HFFc6 (cell line): ENCODE data around the gene INHA. TPM values are rescaled to one million over a fixed set of nuclear protein-coding genes. Genes with fewer than 3 reads are reported as not detected.

Experiments
- DNase-seq: peaks from one replicate; pipeline ENCODE4 v3.0.0-alpha.2; 2018
- H3K27ac Mint-ChIP-seq: 2 replicates; pipeline ENCODE4 v1.8.0; 2020; ENCODE audit warnings: mild to moderate bottlenecking, mixed read lengths
- H3K27me3 Mint-ChIP-seq: 2 replicates; pipeline ENCODE4 v1.8.0; 2021; ENCODE audit warnings: mild to moderate bottlenecking, moderate library complexity, mixed read lengths; ENCODE audit not compliant: insufficient read depth
- H3K36me3 Mint-ChIP-seq: 2 replicates; pipeline ENCODE4 v1.8.0; 2021; ENCODE audit warnings: low read depth, mixed read lengths
- H3K4me1 Mint-ChIP-seq: 2 replicates; pipeline ENCODE4 v1.8.0; 2020; ENCODE audit warnings: low read depth, mixed read lengths
- H3K4me3 Mint-ChIP-seq: 2 replicates; pipeline ENCODE4 v1.8.0; 2020; ENCODE audit warnings: mild to moderate bottlenecking, moderate library complexity, mixed read lengths
- H3K9me3 Mint-ChIP-seq: 2 replicates; pipeline ENCODE4 v1.8.0; 2020; ENCODE audit warnings: mild to moderate bottlenecking, mixed read lengths
- CTCF ChIP-seq: fragments of 200-600 bp; sonication (generic); IDR thresholded peaks from 2 replicates; pipeline ENCODE4 v1.5.0; 2021; ENCODE audit warnings: antibody characterized with exemption, mild to moderate bottlenecking
- total RNA-seq, 6 experiments: library from RNA; stranded (reverse); fragmentation: NEBNext Ultra II Directional; extraction: Animal tissue kit (Norgen Biotek cat#: 25700); gene quantifications; 2 replicates in 1 of 6; 3 replicates in 5 of 6; pipeline ENCODE4 v1.2.3, GENCODE V29; 2021

Gene INHA
- total RNA-seq, 6 experiments from 2014 or later, result 0.14 to 0.45 (median 0.25) TPM; not detected in 1

GRCh38 chr2:219557320-219557719, 14.8 kb upstream of the INHA start:
- TF ChIP-seq CTCF, result no peak
- H3K4me3 Mint-ChIP-seq, result no peak overlapping the region
- DNase-seq, result no peak
- no peak overlapping the region for H3K27ac Mint-ChIP-seq
- H3K4me1 Mint-ChIP-seq, result peaks cover 7% of the 10 kb centered on the region; the same call in 1 of the 2 replicates
- no peaks in the 10 kb centered on the region for H3K9me3 Mint-ChIP-seq
- H3K27me3 Mint-ChIP-seq, result no peaks in the 10 kb centered on the region; the same call in none of the 2 replicates
- no peaks in the 10 kb centered on the region for H3K36me3 Mint-ChIP-seq

GRCh38 chr2:219557791-219558785, 14.0 kb upstream of the INHA start:
- Mint-ChIP-seq H3K27me3 (no peaks in the 10 kb centered on the region; the same call in none of the 2 replicates), H3K27ac (no peak overlapping the region)
- no peak for TF ChIP-seq CTCF

GRCh38 chr2:219559156-219559915, 12.8 kb upstream of the INHA start:
- Mint-ChIP-seq H3K36me3 (peaks cover under 1% of the 10 kb centered on the region; the same call in 1 of the 2 replicates), H3K4me1 (peaks cover 7% of the 10 kb centered on the region; the same call in 1 of the 2 replicates), H3K9me3 (no peaks in the 10 kb centered on the region), H3K4me3 (no peak overlapping the region), H3K27me3 (no peaks in the 10 kb centered on the region; the same call in none of the 2 replicates), H3K27ac (no peak overlapping the region)
- TF ChIP-seq CTCF, result no peak
- DNase-seq, result no peak

More at GRCh38 chr2:219557791-219558785, 14.0 kb upstream of the INHA start:
- Mint-ChIP-seq H3K4me1 (peaks cover 7% of the 10 kb centered on the region; the same call in 1 of the 2 replicates), H3K36me3 (no peaks in the 10 kb centered on the region), H3K9me3 (no peaks in the 10 kb centered on the region), H3K4me3 (no peak overlapping the region)
- no peak for DNase-seq

GRCh38 chr2:219560037-219560892, 11.8 kb upstream of the INHA start:
- H3K36me3 Mint-ChIP-seq, result peaks cover 4% of the 10 kb centered on the region; the same call in 1 of the 2 replicates
- H3K9me3 Mint-ChIP-seq, result no peaks in the 10 kb centered on the region
- peaks cover 7% of the 10 kb centered on the region; the same call in 1 of the 2 replicates for H3K4me1 Mint-ChIP-seq
- H3K27ac Mint-ChIP-seq, result no peak overlapping the region
- H3K4me3 Mint-ChIP-seq, result no peak overlapping the region
- peak; percentile 94 for TF ChIP-seq CTCF
- no peak for DNase-seq
- H3K27me3 Mint-ChIP-seq, result no peaks in the 10 kb centered on the region; the same call in none of the 2 replicates

GRCh38 chr2:219560893-219561178, 11.3 kb upstream of the INHA start:
- TF ChIP-seq CTCF, result no peak
- no peak overlapping the region for H3K27ac Mint-ChIP-seq
- no peak overlapping the region for H3K4me3 Mint-ChIP-seq
- DNase-seq, result no peak
- no peaks in the 10 kb centered on the region for H3K9me3 Mint-ChIP-seq
- H3K27me3 Mint-ChIP-seq, result no peaks in the 10 kb centered on the region; the same call in 1 of the 2 replicates
- peaks cover 7% of the 10 kb centered on the region; the same call in 1 of the 2 replicates for H3K4me1 Mint-ChIP-seq
- peaks cover 4% of the 10 kb centered on the region; the same call in 1 of the 2 replicates for H3K36me3 Mint-ChIP-seq
